GM12878 (cell line): ENCODE data around the gene ZSCAN5C. TPM values are rescaled to one million over a fixed set of nuclear protein-coding genes. Genes with fewer than 3 reads are reported as not detected.

ENCODE experiments used
- ATAC-seq: fragments of 200-7000 bp; cut with Tn5 transposase; 3 replicates; pipeline ENCODE4 v1.9.1; 2020; ENCODE audit warnings: mild to moderate bottlenecking, moderate library complexity
- BruUV-seq: library from RNA; stranded (reverse); fragments of 400-500 nt; replicated peaks from 2 replicates; lab custom pipeline; 2021; lab: Mats Ljungman, UMichigan
- CTCF ChIA-PET: fragments of 300-600 bp; sonication (Branson Sonifier 250); formaldehyde crosslinking; extraction: SDS; loops from one replicate; lab custom pipeline; 2021; ENCODE audit warnings: inconsistent platforms; lab: Yijun Ruan, JAX
- POLR2A ChIA-PET: fragments of 350-600 bp; formaldehyde crosslinking; extraction: SDS; loops from one replicate; lab custom pipeline; 2021; ENCODE audit warnings: inconsistent platforms; lab: Charles Lee
- RAD21 ChIA-PET: fragments of 300-600 bp; sonication (Branson Sonifier 250); formaldehyde crosslinking; loops from one replicate; lab custom pipeline; 2023; ENCODE audit warnings: antibody characterized with exemption; ENCODE audit not compliant: unreplicated experiment; lab: Charles Lee
- SMC1A ChIA-PET: fragments of 300-600 bp; sonication (Branson Sonifier 250); formaldehyde crosslinking; loops from one replicate; lab custom pipeline; 2023; ENCODE audit not compliant: unreplicated experiment, uncharacterized antibody; lab: Charles Lee
- DNase-seq: peaks from one replicate; pipeline ENCODE4 v3.0.0-alpha.2; 2011; ENCODE audit warnings: low read depth, low spot score
- FAIRE-seq: peaks from 3 replicates; lab custom pipeline; 2011; peaks lifted over from hg19 to GRCh38; lab: Jason Lieb, UNC
- H2AFZ ChIP-seq: 2 replicates; pipeline ENCODE4 v1.6.0; 2011; ENCODE audit warnings: low read depth, low read length, control low read depth; ENCODE audit not compliant: control insufficient read depth
- H3K27ac ChIP-seq: 2 replicates; pipeline ENCODE4 v1.5.1; 2011; ENCODE audit warnings: control low read depth; ENCODE audit not compliant: control insufficient read depth, insufficient read depth
- H3K27me3 ChIP-seq, 2 experiments: replicated peaks in 1 of 2; 2 replicates each; pipeline versions ENCODE4 v1.6.0 to v1.6.1; 2011; ENCODE audit warnings: low read length in 1 of 2; ENCODE audit not compliant: control insufficient read depth in 2 of 2, insufficient read depth in 2 of 2
- H3K36me3 ChIP-seq, 2 experiments: 2 replicates each; pipeline ENCODE4 v1.5.1; 2011; ENCODE audit warnings: low read length in 1 of 2; ENCODE audit not compliant: control insufficient read depth in 2 of 2, insufficient read depth in 2 of 2
- H3K4me1 ChIP-seq: 2 replicates; pipeline ENCODE4 v1.6.1; 2011; ENCODE audit warnings: mild to moderate bottlenecking, low read length, moderate library complexity, mixed read lengths; ENCODE audit not compliant: control insufficient read depth, insufficient read depth
- H3K4me2 ChIP-seq: 2 replicates; pipeline ENCODE4 v1.6.0; 2011; ENCODE audit warnings: control low read depth; ENCODE audit not compliant: control insufficient read depth, insufficient read depth
- H3K4me3 ChIP-seq: fragments of 200-600 bp; sonication (generic); 2 replicates; pipeline ENCODE4 v1.5.1; 2016
- H3K79me2 ChIP-seq: 2 replicates; pipeline ENCODE4 v1.6.0; 2011; ENCODE audit warnings: low read length; ENCODE audit not compliant: control insufficient read depth, insufficient read depth
- H3K9ac ChIP-seq: 2 replicates; pipeline ENCODE4 v1.8.0; 2011; ENCODE audit warnings: low read length, control low read depth, mixed read lengths; ENCODE audit not compliant: control insufficient read depth, insufficient read depth
- H3K9me3 ChIP-seq: replicated peaks from 3 replicates; pipeline ENCODE4 v1.5.1; 2011; ENCODE audit warnings: mild to moderate bottlenecking, low read length; ENCODE audit not compliant: control insufficient read depth, insufficient read depth
- H4K20me1 ChIP-seq: 2 replicates; pipeline ENCODE4 v1.6.0; 2011; ENCODE audit not compliant: control insufficient read depth, insufficient read depth
- DPF2 ChIP-seq: fragments of 450-650 bp; IDR thresholded peaks from 2 replicates; pipeline ENCODE4 v1.6.1; 2017; ENCODE audit warnings: mild to moderate bottlenecking
- SKIL ChIP-seq: fragments of 450-650 bp; IDR thresholded peaks from 2 replicates; pipeline ENCODE4 v1.6.1; 2017; ENCODE audit warnings: mild to moderate bottlenecking, low read depth, inconsistent platforms; ENCODE audit not compliant: poor library complexity, severe bottlenecking
- TAF1 ChIP-seq: IDR thresholded peaks from 2 replicates; pipeline ENCODE4 v1.6.1; 2011; ENCODE audit warnings: mild to moderate bottlenecking, low read depth, low read length, borderline replicate concordance
- TBL1XR1 ChIP-seq: IDR thresholded peaks from 2 replicates; pipeline ENCODE4 v1.6.1; 2012; ENCODE audit warnings: low read depth, low read length, improper control_type of control experiment
- ZNF217 ChIP-seq: fragments of 450-650 bp; IDR thresholded peaks from 2 replicates; pipeline ENCODE4 v1.6.1; 2017; ENCODE audit warnings: antibody characterized with exemption, mild to moderate bottlenecking
- WGBS: methylation state at CpG from one replicate; pipeline ENCODE4 v1.1.6; 2016; ENCODE audit warnings: low lambda C conversion rate; ENCODE audit not compliant: insufficient replicate concordance, insufficient coverage; ENCODE audit errors: missing lambda C conversion rate; 5-methylcytosine and 5-hydroxymethylcytosine counted together
- in situ Hi-C: fragments of 300-500 bp; cut with MboI; formaldehyde crosslinking; loops from 9 replicates; pipeline ENCODE4 v1.14.3; 2018; ENCODE audit warnings: mixed read lengths
- intact Hi-C: fragments of 100-400 bp; cut with micrococcal nuclease; formaldehyde crosslinking; loops from one replicate; pipeline ENCODE4 v1.14.2; 2022; ENCODE audit not compliant: unreplicated experiment
- polyA plus RNA-seq, 11 experiments: library from polyadenylated mRNA; depleted of rRNA in 4 of 11; unstranded in 6 of 11; stranded (reverse) in 5 of 11; fragments of >200 nt; fragmentation: Nextera tagmentation in 4 of 11; fragmentation: Illumina TruSeq in 1 of 11; extraction: Ambion mirVana in 4 of 11; extraction: Trizol in 1 of 11; gene quantifications; 1 replicate in 1 of 11; 2 replicates in 10 of 11; pipeline versions ENCODE4 v1.2.1 to v1.2.3, GENCODE V29; 2011 to 2016; ENCODE audit warnings: inconsistent platforms in 2 of 11, missing spikeins in 2 of 11, low read depth in 1 of 11
- total RNA-seq, 4 experiments: library from RNA; depleted of rRNA in 3 of 4; stranded (reverse); fragments of >200 nt in 3 of 4; fragmentation: Illumina TruSeq in 1 of 4; extraction: Trizol in 1 of 4; gene quantifications; 2 replicates each; pipeline versions ENCODE4 v1.2.1 to v1.2.3, GENCODE V29; 2013 to 2021

Gene ZSCAN5C
- total and polyA plus RNA-seq, 10 of the 15 experiments (the other 5 are each of a cell fraction or from before 2014, with no cell fraction given), result not detected

- TF ChIP-seq DPF2, result no peak
- no peak for TF ChIP-seq TBL1XR1
- no peak for TF ChIP-seq ZNF217
- no peak for TF ChIP-seq TAF1
- no peak for TF ChIP-seq SKIL
- no peak overlapping the region for H3K9ac ChIP-seq
- no peak overlapping the region for H3K4me3 ChIP-seq
- no peaks in the 10 kb centered on the region for H3K36me3 ChIP-seq
- DNase-seq, result no peak
- no peak for ATAC-seq
- ChIA-PET CTCF (no interaction called here), RAD21 (no interaction called here), POLR2A (no interaction called here), SMC1A (no interaction called here)
- no peaks in the 10 kb centered on the region for H4K20me1 ChIP-seq
- H3K4me2 ChIP-seq, result no peak overlapping the region
- in situ Hi-C loops (no loop called here), intact Hi-C loops (no loop called here)
- no peak overlapping the region for H2AFZ ChIP-seq
- no peak overlapping the region for H3K27ac ChIP-seq
- no peak for FAIRE-seq
- WGBS, result 30% methylated on average over 9 of the region's 10 CpGs
- no TSS peak for BruUV-seq
- H3K27me3 ChIP-seq, result no peaks in the 10 kb centered on the region
- no peaks in the 10 kb centered on the region for H3K9me3 ChIP-seq
- no peaks in the 10 kb centered on the region for H3K79me2 ChIP-seq
- H3K4me1 ChIP-seq, result no peaks in the 10 kb centered on the region
Measured at GRCh38 chr19:56191711-56192110, 10.4 kb upstream of the ZSCAN5C start.
